WTC11 (cell line): ENCODE data around the gene TOMM5. TPM values are rescaled to one million over a fixed set of nuclear protein-coding genes. Genes with fewer than 3 reads are reported as not detected.

Experiments used
- ATAC-seq: fragments of 200-7000 bp; cut with Tn5 transposase; 2 replicates; pipeline ENCODE4 v1.10.0; 2021; ENCODE audit warnings: mild to moderate bottlenecking, moderate library complexity
- CTCF ChIA-PET: fragments of 300-600 bp; sonication (Branson Sonifier 250); formaldehyde crosslinking; loops from one replicate; lab custom pipeline; 2021; ENCODE audit warnings: antibody characterized with exemption; lab: Charles Lee
- POLR2A ChIA-PET: fragments of 350-600 bp; sonication (Branson Sonifier 250); formaldehyde crosslinking; loops from one replicate; lab custom pipeline; 2021; ENCODE audit warnings: antibody characterized with exemption; lab: Charles Lee
- DNase-seq: peaks from one replicate; pipeline ENCODE4 v3.0.0; 2021; ENCODE audit warnings: low spot score
- H3K27ac Mint-ChIP-seq: 2 replicates; pipeline ENCODE4 v1.8.0; 2021; ENCODE audit warnings: mixed read lengths
- H3K27me3 Mint-ChIP-seq: 2 replicates; pipeline ENCODE4 v1.8.0; 2021; ENCODE audit warnings: low read depth, mild to moderate bottlenecking, moderate library complexity, mixed read lengths
- H3K36me3 Mint-ChIP-seq: 2 replicates; pipeline ENCODE4 v1.8.0; 2021; ENCODE audit warnings: mixed read lengths
- H3K4me1 Mint-ChIP-seq: 2 replicates; pipeline ENCODE4 v1.8.0; 2022; ENCODE audit warnings: mixed read lengths
- H3K4me3 Mint-ChIP-seq: 2 replicates; pipeline ENCODE4 v1.8.0; 2021; ENCODE audit warnings: mild to moderate bottlenecking, moderate library complexity, mixed read lengths
- H3K9me3 Mint-ChIP-seq: 2 replicates; pipeline ENCODE4 v1.8.0; 2021; ENCODE audit warnings: mixed read lengths
- AR ChIP-seq: fragments of 250-450 bp; sonication (Bioruptor Pico); IDR thresholded peaks from 2 replicates; pipeline ENCODE4 v1.9.0; 2021; ENCODE audit warnings: mild to moderate bottlenecking
- ARID4B ChIP-seq: sonication (generic); formaldehyde crosslinking; IDR thresholded peaks from 2 replicates; pipeline ENCODE4 v1.8.0; 2023; ENCODE audit warnings: missing genetic modification reagents, mild to moderate bottlenecking, borderline replicate concordance
- ELF4 ChIP-seq: sonication (generic); formaldehyde crosslinking; IDR thresholded peaks from 2 replicates; pipeline ENCODE4 v1.8.1; 2022; ENCODE audit warnings: low read depth, mild to moderate bottlenecking, moderate library complexity, missing genetic modification reagents
- FOXJ3 ChIP-seq: sonication (generic); formaldehyde crosslinking; IDR thresholded peaks from 2 replicates; pipeline ENCODE4 v1.9.0; 2021; ENCODE audit warnings: missing genetic modification reagents, mild to moderate bottlenecking, borderline replicate concordance
- GABPB1 ChIP-seq: sonication (generic); formaldehyde crosslinking; IDR thresholded peaks from 2 replicates; pipeline ENCODE4 v1.8.1; 2023; ENCODE audit warnings: mild to moderate bottlenecking, missing genetic modification reagents
- MYBL2 ChIP-seq: sonication (generic); formaldehyde crosslinking; IDR thresholded peaks from 2 replicates; pipeline ENCODE4 v1.8.1; 2023; ENCODE audit warnings: mild to moderate bottlenecking, moderate library complexity, missing genetic modification reagents
- NR3C1 ChIP-seq: sonication (generic); formaldehyde crosslinking; conservative IDR thresholded peaks from 2 replicates; pipeline ENCODE4 v1.8.1; 2023; ENCODE audit warnings: low read depth, mild to moderate bottlenecking, missing genetic modification reagents
- SMAD3 ChIP-seq: sonication (generic); formaldehyde crosslinking; IDR thresholded peaks from 2 replicates; pipeline ENCODE4 v1.8.0; 2022; ENCODE audit warnings: missing genetic modification reagents, mild to moderate bottlenecking, borderline replicate concordance
- TEAD1 ChIP-seq: sonication (generic); formaldehyde crosslinking; IDR thresholded peaks from 2 replicates; pipeline ENCODE4 v1.8.0; 2022; ENCODE audit warnings: mild to moderate bottlenecking, missing genetic modification reagents
- ZNF138 ChIP-seq: sonication (generic); formaldehyde crosslinking; conservative IDR thresholded peaks from 2 replicates; pipeline ENCODE4 v1.8.1; 2022; ENCODE audit warnings: mild to moderate bottlenecking, moderate library complexity, missing genetic modification reagents
- ZNF219 ChIP-seq: sonication (generic); formaldehyde crosslinking; IDR thresholded peaks from 2 replicates; pipeline ENCODE4 v1.8.0; 2023; ENCODE audit warnings: missing genetic modification reagents, mild to moderate bottlenecking, borderline replicate concordance
- ZNF396 ChIP-seq: fragments of 250-450 bp; sonication (Bioruptor Pico); IDR thresholded peaks from 2 replicates; pipeline ENCODE4 v1.8.0; 2021; ENCODE audit warnings: mild to moderate bottlenecking, moderate library complexity, borderline replicate concordance
- ZNF416 ChIP-seq: fragments of 250-450 bp; sonication (Bioruptor Pico); IDR thresholded peaks from 2 replicates; pipeline ENCODE4 v1.9.0; 2021; ENCODE audit warnings: mild to moderate bottlenecking, inconsistent platforms
- total RNA-seq: library from RNA; stranded (reverse); gene quantifications from 3 replicates; pipeline ENCODE4 v1.2.3, GENCODE V29; 2021
- TF ChIP-seq, protein P1 (sequence below): fragments of 250-450 bp; sonication (Bioruptor Pico); conservative IDR thresholded peaks from 2 replicates; pipeline ENCODE4 v1.9.0; 2021; ENCODE audit warnings: mild to moderate bottlenecking
- TF ChIP-seq, protein P2 (sequence below): fragments of 250-450 bp; sonication (Bioruptor Pico); IDR thresholded peaks from 2 replicates; pipeline ENCODE4 v1.8.0; 2021; ENCODE audit warnings: mild to moderate bottlenecking

TOMM5 gene
- total RNA-seq, 1 experiment from 2014 or later = 112 TPM

GRCh38 chr9:37592108-37592951, at the start of gene TOMM5 (continued):
- TF ChIP-seq, protein P1, sequence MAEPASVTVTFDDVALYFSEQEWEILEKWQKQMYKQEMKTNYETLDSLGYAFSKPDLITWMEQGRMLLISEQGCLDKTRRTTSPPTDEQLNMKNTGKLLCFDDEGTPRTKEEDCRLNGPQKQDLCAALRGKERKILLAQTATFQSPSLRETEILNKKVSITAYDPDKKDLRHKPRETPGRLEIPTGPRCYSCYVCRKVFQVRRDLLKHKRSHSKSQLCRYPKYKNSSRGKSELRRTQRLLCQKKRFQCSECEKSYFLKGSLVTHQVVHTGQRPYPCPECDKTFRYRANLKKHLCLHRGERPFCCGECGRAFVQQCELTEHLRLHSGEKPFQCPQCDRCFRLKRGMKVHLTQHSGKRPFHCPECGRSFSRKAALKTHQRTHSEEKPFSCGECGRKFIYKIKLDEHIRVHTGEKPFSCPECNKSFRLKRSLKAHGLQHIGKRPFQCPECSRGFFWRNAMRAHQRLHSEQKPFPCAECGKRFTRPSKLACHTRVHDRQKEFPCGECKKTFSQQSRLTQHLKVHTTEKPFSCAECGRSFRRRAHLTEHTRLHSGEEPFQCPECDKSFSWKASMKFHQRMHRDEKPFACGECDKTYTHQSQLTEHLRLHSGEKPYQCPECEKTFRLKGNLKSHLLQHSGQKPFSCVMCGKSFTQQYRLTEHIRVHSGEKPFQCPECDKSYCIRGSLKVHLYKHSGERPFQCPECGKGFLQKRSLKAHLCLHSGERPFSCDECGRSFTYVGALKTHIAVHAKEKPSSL (CRISPR knock-in tag) = no peak
- TF ChIP-seq FOXJ3 (CRISPR knock-in tag) (no peak; the same call in 1 of the 2 replicates), ZNF219 (CRISPR knock-in tag) (peak; percentile 76; the same call in 1 of the 2 replicates), ZNF396 (CRISPR knock-in tag) (no peak), MYBL2 (peak; percentile 98), AR (no peak), SMAD3 (CRISPR knock-in tag) (peak; percentile 98), ELF4 (CRISPR knock-in tag) (peak; percentile 83; the same call in 1 of the 2 replicates), GABPB1 (CRISPR knock-in tag) (peak; percentile 89), ZNF416 (CRISPR knock-in tag) (no peak), ZNF138 (no peak), ARID4B (CRISPR knock-in tag) (peak; percentile 99), NR3C1 (CRISPR knock-in tag) (no peak)

GRCh38 chr9:37641331-37641730, 48.9 kb upstream of the TOMM5 start:
- POLR2A ChIA-PET = interaction anchor here (0.6 kb wide), 1 partner anchor 26 kb away, joined by 5 read pairs; no protein-coding TSS in a partner anchor
- H3K4me1 Mint-ChIP-seq = peaks cover 5% of the 10 kb centered on the region
- no peak overlapping the region for H3K27ac Mint-ChIP-seq
- CTCF ChIA-PET = no interaction called here
- no peak overlapping the region for H3K4me3 Mint-ChIP-seq
- TF ChIP-seq TEAD1 (CRISPR knock-in tag) = no peak
- TF ChIP-seq, protein P2, sequence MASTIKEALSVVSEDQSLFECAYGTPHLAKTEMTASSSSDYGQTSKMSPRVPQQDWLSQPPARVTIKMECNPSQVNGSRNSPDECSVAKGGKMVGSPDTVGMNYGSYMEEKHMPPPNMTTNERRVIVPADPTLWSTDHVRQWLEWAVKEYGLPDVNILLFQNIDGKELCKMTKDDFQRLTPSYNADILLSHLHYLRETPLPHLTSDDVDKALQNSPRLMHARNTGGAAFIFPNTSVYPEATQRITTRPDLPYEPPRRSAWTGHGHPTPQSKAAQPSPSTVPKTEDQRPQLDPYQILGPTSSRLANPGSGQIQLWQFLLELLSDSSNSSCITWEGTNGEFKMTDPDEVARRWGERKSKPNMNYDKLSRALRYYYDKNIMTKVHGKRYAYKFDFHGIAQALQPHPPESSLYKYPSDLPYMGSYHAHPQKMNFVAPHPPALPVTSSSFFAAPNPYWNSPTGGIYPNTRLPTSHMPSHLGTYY = no peak
- no peaks in the 10 kb centered on the region for H3K9me3 Mint-ChIP-seq
- no peak for DNase-seq
- H3K27me3 Mint-ChIP-seq = peaks cover 19% of the 10 kb centered on the region
- no peaks in the 10 kb centered on the region for H3K36me3 Mint-ChIP-seq
- ATAC-seq = no peak
